Peyer's patch (tissue), 4 donors: Measurements from ENCODE around the gene VPS13C. TPM values are rescaled to one million over a fixed set of nuclear protein-coding genes. Genes with fewer than 3 reads are reported as not detected.

Experiments
- DNase-seq, 3 donors: peaks; one replicate each; pipeline ENCODE4 v3.0.0-alpha.2; 2017 to 2019
- H3K27ac ChIP-seq, 4 donors: fragments of 200-600 bp; sonication (generic); one replicate each; pipeline ENCODE4 v1.5.1; 2016 to 2019
- H3K27me3 ChIP-seq, 2 donors: fragments of 200-600 bp; sonication (generic); one replicate each; pipeline ENCODE4 v1.5.1; 2019
- H3K36me3 ChIP-seq, 3 donors: fragments of 200-600 bp; sonication (generic); one replicate each; pipeline ENCODE4 v1.5.1; 2016 to 2019
- H3K4me1 ChIP-seq, 4 donors: fragments of 200-600 bp; sonication (generic); one replicate each; pipeline ENCODE4 v1.5.1; 2016 to 2019
- H3K4me3 ChIP-seq, 4 donors: fragments of 200-600 bp; sonication (generic); 1 replicate in 3 of 4; 2 replicates in 1 of 4; pipeline ENCODE4 v1.5.1; 2016 to 2019; ENCODE audit warnings: mild to moderate bottlenecking in 1 of 4
- H3K9me3 ChIP-seq, 4 donors: fragments of 200-600 bp; sonication (generic); one replicate each; pipeline ENCODE4 v1.5.1; 2016 to 2019; ENCODE audit warnings: mild to moderate bottlenecking in 1 of 4
- CTCF ChIP-seq, 6 experiments: fragments of 450-650 bp in 4 of 6; fragments of 200-600 bp in 2 of 6; sonication (generic) in 1 of 6; IDR thresholded peaks; one replicate each; pipeline ENCODE4 v1.5.1; 2017 to 2019; ENCODE audit warnings: antibody characterized with exemption in 6 of 6, mild to moderate bottlenecking in 3 of 6, moderate library complexity in 1 of 6
- POLR2A ChIP-seq, 2 donors: fragments of 450-650 bp; IDR thresholded peaks; one replicate each; pipeline ENCODE4 v1.5.1; 2017; ENCODE audit warnings: antibody characterized with exemption in 2 of 2, mild to moderate bottlenecking in 2 of 2, moderate library complexity in 2 of 2
- total RNA-seq, 4 donors: library from RNA; depleted of rRNA; stranded (reverse); fragments of >200 nt; gene quantifications; one replicate each; pipeline ENCODE4 v1.1.0, GENCODE V29; 2016

VPS13C gene
- total RNA-seq, 4 donors from 2014 or later: 65.1 to 111 (median 70.4) TPM

DNA sequence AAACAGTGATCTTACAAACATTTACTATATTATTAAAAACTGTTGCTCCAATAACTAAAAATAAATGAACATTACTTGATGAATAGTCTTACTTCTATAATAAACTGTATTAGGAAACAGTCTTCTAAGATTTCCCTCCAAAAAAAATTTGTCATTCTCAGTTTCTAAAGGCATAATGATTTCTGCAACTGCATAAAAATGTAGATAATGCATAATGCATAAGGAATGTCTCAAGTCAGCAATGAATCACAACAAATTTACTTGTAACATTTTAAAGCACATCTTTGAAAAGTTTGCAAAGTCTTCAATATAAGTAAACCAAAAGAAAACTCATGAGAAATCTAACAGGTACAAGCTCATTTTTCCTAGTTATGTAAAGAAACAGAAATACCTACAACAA lies 113.5 kb downstream of the VPS13C start:
- DNase-seq: no peak
- Histone ChIP-seq H3K4me3 (no peak overlapping the region), H3K27me3 (no peaks in the 10 kb centered on the region), H3K9me3 (no peaks in the 10 kb centered on the region), H3K27ac (no peak overlapping the region), H3K4me1 (no peaks in the 10 kb centered on the region), H3K36me3 (peaks cover 0 to 61% (median 0%) of the 10 kb centered on the region in 3 donors)
- TF ChIP-seq CTCF (IDR thresholded peaks at IDR 0.05) (no peak), POLR2A (IDR thresholded peaks at IDR 0.05) (no peak)

- H3K36me3 ChIP-seq: peaks cover 0 to 70% (median 0%) of the 10 kb centered on the region in 3 donors
- no peaks in the 10 kb centered on the region for H3K4me1 ChIP-seq
- H3K27ac ChIP-seq: no peak overlapping the region
- H3K27me3 ChIP-seq: no peaks in the 10 kb centered on the region
- no peak overlapping the region for H3K4me3 ChIP-seq
- no peak for DNase-seq
- TF ChIP-seq CTCF (IDR thresholded peaks at IDR 0.05) (no peak), POLR2A (IDR thresholded peaks at IDR 0.05) (no peak)
- no peaks in the 10 kb centered on the region for H3K9me3 ChIP-seq
Observed at GRCh38 chr15:61943992-61944391, 116.3 kb downstream of the VPS13C start.

GRCh38 chr15:61938249-61938648 lies 122.0 kb downstream of the VPS13C start:
- TF ChIP-seq POLR2A (IDR thresholded peaks at IDR 0.05): no peak
- no peak overlapping the region for H3K27ac ChIP-seq

GRCh38 chr15:61936528-61937195 lies 123.6 kb downstream of the VPS13C start:
- no peak for DNase-seq
- TF ChIP-seq CTCF (IDR thresholded peaks at IDR 0.05) (no peak), POLR2A (IDR thresholded peaks at IDR 0.05) (no peak)
- Histone ChIP-seq H3K4me1 (no peaks in the 10 kb centered on the region), H3K36me3 (peaks cover 0 to 34% (median 0%) of the 10 kb centered on the region in 3 donors), H3K27ac (no peak overlapping the region), H3K27me3 (no peaks in the 10 kb centered on the region), H3K9me3 (no peaks in the 10 kb centered on the region), H3K4me3 (no peak overlapping the region)

More at GRCh38 chr15:61938249-61938648, 122.0 kb downstream of the VPS13C start:
- Histone ChIP-seq H3K4me1 (no peaks in the 10 kb centered on the region), H3K4me3 (no peak overlapping the region), H3K27me3 (no peaks in the 10 kb centered on the region), H3K36me3 (peaks cover 0 to 28% (median 0%) of the 10 kb centered on the region in 3 donors), H3K9me3 (no peaks in the 10 kb centered on the region)
- no peak for DNase-seq

DNA sequence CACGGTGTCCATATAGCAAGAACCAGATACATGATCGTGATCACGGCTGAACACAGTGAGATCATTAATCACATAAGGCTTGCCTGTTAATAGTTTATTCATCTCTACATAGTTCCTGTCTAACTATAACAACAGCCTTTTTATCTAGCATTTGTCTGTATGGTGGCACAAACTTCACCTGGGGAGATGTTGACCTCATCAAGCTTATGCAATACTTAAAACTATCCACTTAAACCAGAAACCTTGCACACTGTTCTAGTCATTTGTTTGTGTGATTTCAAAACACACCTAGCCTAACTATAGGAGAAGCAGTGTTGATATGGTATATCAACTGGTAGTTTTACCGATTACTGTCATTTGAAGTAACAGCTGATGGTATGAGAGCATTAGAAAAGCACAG lies 124.8 kb downstream of the VPS13C start:
- Histone ChIP-seq H3K4me1 (no peaks in the 10 kb centered on the region), H3K27ac (no peak overlapping the region), H3K36me3 (peaks cover 0 to 31% (median 0%) of the 10 kb centered on the region in 3 donors), H3K9me3 (no peaks in the 10 kb centered on the region), H3K4me3 (no peak overlapping the region), H3K27me3 (no peaks in the 10 kb centered on the region)
- no peak for TF ChIP-seq CTCF (IDR thresholded peaks at IDR 0.05)
- no peak for TF ChIP-seq POLR2A (IDR thresholded peaks at IDR 0.05)
- no peak for DNase-seq

DNA sequence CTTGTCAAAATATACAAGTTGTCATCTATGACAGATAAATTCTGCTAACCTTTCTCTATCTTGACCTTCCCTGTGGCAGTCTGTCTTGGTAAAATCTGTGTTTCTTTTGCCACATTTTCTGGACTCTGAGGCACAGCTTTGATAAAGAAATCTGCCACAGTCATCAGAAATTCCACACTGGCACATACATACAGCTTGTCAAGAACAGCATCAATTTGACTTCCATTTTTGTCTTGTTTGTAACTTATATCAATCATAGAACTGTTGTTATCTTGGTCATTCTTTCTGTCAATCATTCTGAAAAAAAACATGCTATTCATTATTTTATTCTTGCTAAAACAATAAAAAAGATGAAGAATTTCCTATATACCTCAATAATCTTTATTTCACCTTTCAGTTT lies 130.8 kb downstream of the VPS13C start:
- DNase-seq: no peak
- peaks cover 0 to 65% (median 0%) of the 10 kb centered on the region in 3 donors for H3K36me3 ChIP-seq
- no peaks in the 10 kb centered on the region for H3K27me3 ChIP-seq
- TF ChIP-seq CTCF (IDR thresholded peaks at IDR 0.05) (no peak), POLR2A (IDR thresholded peaks at IDR 0.05) (no peak)
- no peak overlapping the region for H3K4me3 ChIP-seq
- no peaks in the 10 kb centered on the region for H3K4me1 ChIP-seq
- H3K9me3 ChIP-seq: no peaks in the 10 kb centered on the region
- H3K27ac ChIP-seq: no peak overlapping the region
